ENCODE results near the gene CREM. TPM values are rescaled to one million over a fixed set of nuclear protein-coding genes. Genes with fewer than 3 reads are reported as not detected.
"Not testable (repeated sequence)": the region's sequence is repeated elsewhere in the genome, so short reads cannot be mapped to it uniquely, and the experiment has no call there.

Gene CREM
- total RNA-seq (2022), result 24.7 and 26.1 TPM in 2 replicates
- Bru-seq, nascent RNA, result percentile 66 among the genes with signal in this experiment
- percentile 64 among the genes with signal in this experiment for BruChase-seq, experiment 1, labeled RNA remaining after a 2-hour chase
- BruChase-seq, experiment 2, labeled RNA remaining after a 6-hour chase, result percentile 65 among the genes with signal in this experiment
- long read RNA-seq, transcript CREM-240 (3 exons, 1,022 nt), result minor isoform, 5 of 26 reads
- long read RNA-seq, transcript CREM-211 (4 exons, 1,207 nt), result major isoform, 10 of 26 reads
- long read RNA-seq, partial matches to known transcripts, result 1 of 26 reads
- long read RNA-seq, other reads (novel, unspliced or antisense), result 8 of 26 reads

GRCh38 chr10:35126530-35127288 lies at the start of gene CREM:
CREM (plus strand) TSS chr10:35126846; CDS start chr10:35137836, 10,990 bp downstream.
- Mint-ChIP-seq H3K27me3 (ENCODE audit: insufficient read depth, unreplicated experiment) (no peaks in the 10 kb centered on the region), H3K4me1 (ENCODE audit: low read depth, unreplicated experiment) (no peaks in the 10 kb centered on the region), H3K36me3 (ENCODE audit: insufficient read depth, unreplicated experiment) (peaks cover 31% of the 10 kb centered on the region), H3K27ac (ENCODE audit: unreplicated experiment) (peak within 1 kb of the TSS; percentile 97), H3K4me3 (ENCODE audit: unreplicated experiment) (peak within 1 kb of the TSS; percentile 93), H3K9me3 (ENCODE audit: unreplicated experiment) (no peaks in the 10 kb centered on the region)
- CTCF ChIA-PET, result interaction anchor here (0.6 to 2.7 kb wide), 25 partner anchors 10 to 1390 kb away, joined by 3 to 82 read pairs (median 4); partner anchors contain the start of gene CUL2
- Histone ChIP-seq H3K4me1 (peaks cover 9% of the 10 kb centered on the region), H3K9me3 (no peaks in the 10 kb centered on the region), H3K4me3 (ENCODE audit: low read depth, low read length) (peak within 1 kb of the TSS; percentile 87), H3K27me3 (replicated peaks; ENCODE audit: control insufficient read depth, insufficient read depth, low read length) (no peaks in the 10 kb centered on the region), H3K36me3 (ENCODE audit: control insufficient read depth, insufficient read depth, low read length) (no peaks in the 10 kb centered on the region)
- intact Hi-C loops (cut with micrococcal nuclease; ENCODE audit: unreplicated experiment), result loop anchor here (1.0 to 10.0 kb wide), 5 partner anchors 36 to 378 kb away; partner anchors contain the start of genes CCNY and CUL2
- peak; percentile 100 for DNase-seq
- no TSS peak for BruUV-seq (replicated peaks)
- TF ChIP-seq CTCF (IDR thresholded peaks at IDR 0.05; ENCODE audit: insufficient read depth in 1 of 2, low read depth in 1 of 2, low read length in 1 of 2, severe bottlenecking in 1 of 2, unreplicated experiment in 1 of 2), result peak; percentile 96 to 99
- POLR2A ChIA-PET, result interaction anchor here (0.6 to 2.1 kb wide), 8 partner anchors 21 to 238 kb away, joined by 3 to 45 read pairs (median 4); partner anchors contain the start of gene CUL2

GRCh38 chr10:35079265-35079664 lies 47.4 kb upstream of the CREM start:
- no peaks in the 10 kb centered on the region for H3K27me3 Mint-ChIP-seq (ENCODE audit: insufficient read depth, unreplicated experiment)
- H3K9me3 Mint-ChIP-seq (ENCODE audit: unreplicated experiment), result peaks cover 9% of the 10 kb centered on the region
- H3K36me3 Mint-ChIP-seq (ENCODE audit: insufficient read depth, unreplicated experiment), result peaks cover 9% of the 10 kb centered on the region
- H3K27me3 ChIP-seq (replicated peaks; ENCODE audit: control insufficient read depth, insufficient read depth, low read length), result no peaks in the 10 kb centered on the region
- H3K4me1 Mint-ChIP-seq (ENCODE audit: low read depth, unreplicated experiment), result no peaks in the 10 kb centered on the region
- no peak for DNase-seq
- ChIA-PET CTCF (no interaction called here), POLR2A (no interaction called here)
- no peaks in the 10 kb centered on the region for H3K4me1 ChIP-seq
- no peak overlapping the region for H3K27ac Mint-ChIP-seq (ENCODE audit: unreplicated experiment)
- BruUV-seq (replicated peaks), result no TSS peak
- H3K4me3 ChIP-seq (ENCODE audit: low read depth, low read length), result no peak overlapping the region
- intact Hi-C loops (cut with micrococcal nuclease; ENCODE audit: unreplicated experiment), result no loop called here
- H3K4me3 Mint-ChIP-seq (ENCODE audit: unreplicated experiment), result no peak overlapping the region
- no peak for TF ChIP-seq CTCF (IDR thresholded peaks at IDR 0.05; ENCODE audit: insufficient read depth in 1 of 2, low read depth in 1 of 2, low read length in 1 of 2, severe bottlenecking in 1 of 2, unreplicated experiment in 1 of 2)
- H3K9me3 ChIP-seq, result no peaks in the 10 kb centered on the region
- peaks cover 1% of the 10 kb centered on the region; the same call in 1 of the 2 replicates for H3K36me3 ChIP-seq (ENCODE audit: control insufficient read depth, insufficient read depth, low read length)

DNA sequence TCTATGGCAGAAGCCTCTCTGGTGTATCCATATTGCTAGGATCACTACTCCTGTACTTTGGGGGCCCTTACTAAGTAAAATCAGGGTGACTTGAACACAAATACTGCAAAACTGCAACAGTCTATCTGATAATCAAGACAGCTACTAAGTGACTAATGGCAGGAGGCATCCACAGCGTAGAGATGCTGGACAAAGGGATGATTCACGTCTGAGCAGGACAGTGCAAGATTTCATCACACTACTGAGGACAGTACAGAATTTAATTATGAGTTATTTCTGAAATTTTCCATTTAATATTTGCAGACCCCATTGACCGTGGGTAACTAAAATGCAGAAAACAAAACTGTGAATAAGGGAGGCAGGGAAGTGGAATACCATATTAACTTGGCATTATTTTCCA lies 46.9 kb upstream of the CREM start:
- H3K4me1 ChIP-seq, result no peaks in the 10 kb centered on the region
- no TSS peak for BruUV-seq (replicated peaks)
- intact Hi-C loops (cut with micrococcal nuclease; ENCODE audit: unreplicated experiment), result no loop called here
- no peak overlapping the region for H3K27ac Mint-ChIP-seq (ENCODE audit: unreplicated experiment)
- POLR2A ChIA-PET, result no interaction called here
- CTCF ChIA-PET, result no interaction called here
- no peaks in the 10 kb centered on the region for H3K27me3 Mint-ChIP-seq (ENCODE audit: insufficient read depth, unreplicated experiment)
- H3K4me1 Mint-ChIP-seq (ENCODE audit: low read depth, unreplicated experiment), result no peaks in the 10 kb centered on the region
- peaks cover 12% of the 10 kb centered on the region for H3K36me3 Mint-ChIP-seq (ENCODE audit: insufficient read depth, unreplicated experiment)
- H3K4me3 ChIP-seq (ENCODE audit: low read depth, low read length), result no peak overlapping the region
- H3K9me3 Mint-ChIP-seq (ENCODE audit: unreplicated experiment), result peaks cover 9% of the 10 kb centered on the region
- TF ChIP-seq CTCF (IDR thresholded peaks at IDR 0.05; ENCODE audit: insufficient read depth in 1 of 2, low read depth in 1 of 2, low read length in 1 of 2, severe bottlenecking in 1 of 2, unreplicated experiment in 1 of 2), result no peak
- no peaks in the 10 kb centered on the region for H3K9me3 ChIP-seq
- no peaks in the 10 kb centered on the region for H3K27me3 ChIP-seq (replicated peaks; ENCODE audit: control insufficient read depth, insufficient read depth, low read length)
- DNase-seq, result no peak
- no peaks in the 10 kb centered on the region; the same call in 1 of the 2 replicates for H3K36me3 ChIP-seq (ENCODE audit: control insufficient read depth, insufficient read depth, low read length)
- H3K4me3 Mint-ChIP-seq (ENCODE audit: unreplicated experiment), result no peak overlapping the region

GRCh38 chr10:35080261-35080660 lies 46.4 kb upstream of the CREM start:
- H3K4me1 ChIP-seq, DNase-seq: not testable (repeated sequence)

More at GRCh38 chr10:35080261-35080660, 46.4 kb upstream of the CREM start:
- H3K27me3 Mint-ChIP-seq (ENCODE audit: insufficient read depth, unreplicated experiment); POLR2A ChIA-PET; intact Hi-C loops (cut with micrococcal nuclease; ENCODE audit: unreplicated experiment); CTCF ChIA-PET; H3K4me1 Mint-ChIP-seq (ENCODE audit: low read depth, unreplicated experiment); BruUV-seq (replicated peaks); H3K4me3 Mint-ChIP-seq (ENCODE audit: unreplicated experiment); H3K36me3 ChIP-seq (ENCODE audit: control insufficient read depth, insufficient read depth, low read length); H3K4me3 ChIP-seq (ENCODE audit: low read depth, low read length); H3K9me3 Mint-ChIP-seq (ENCODE audit: unreplicated experiment); H3K27me3 ChIP-seq (replicated peaks; ENCODE audit: control insufficient read depth, insufficient read depth, low read length); H3K9me3 ChIP-seq; H3K27ac Mint-ChIP-seq (ENCODE audit: unreplicated experiment): not testable (repeated sequence)
- H3K36me3 Mint-ChIP-seq (ENCODE audit: insufficient read depth, unreplicated experiment), result peaks cover 12% of the 10 kb centered on the region

Data from Caco-2 (cell line).